Osteoblast (primary cell): ENCODE results near the gene SIRPA. TPM values are rescaled to one million over a fixed set of nuclear protein-coding genes. Genes with fewer than 3 reads are reported as not detected.

Experiments used
- DNase-seq: peaks from one replicate; pipeline ENCODE4 v3.0.0; 2011; ENCODE audit warnings: low spot score, mixed read lengths; ENCODE audit not compliant: insufficient read length; ENCODE audit errors: missing footprints
- H2AFZ ChIP-seq: 2 replicates; pipeline ENCODE4 v1.6.0; 2011; ENCODE audit warnings: mild to moderate bottlenecking, low read length
- H3K27ac ChIP-seq: 2 replicates; pipeline ENCODE4 v1.5.1; 2011; ENCODE audit warnings: mild to moderate bottlenecking, low read depth, low read length, moderate library complexity
- H3K27me3 ChIP-seq: 2 replicates; pipeline ENCODE4 v1.6.0; 2012; ENCODE audit warnings: mild to moderate bottlenecking, control low read depth, inconsistent platforms, low read length, moderate library complexity; ENCODE audit not compliant: insufficient read depth
- H3K36me3 ChIP-seq: 2 replicates; pipeline ENCODE4 v1.5.1; 2011; ENCODE audit warnings: mild to moderate bottlenecking, low read length, control low read depth, moderate library complexity; ENCODE audit not compliant: insufficient read depth
- H3K4me1 ChIP-seq: 2 replicates; pipeline ENCODE4 v1.5.1; 2011; ENCODE audit warnings: mild to moderate bottlenecking, low read length, control low read depth, moderate library complexity; ENCODE audit not compliant: insufficient read depth
- H3K4me2 ChIP-seq: 2 replicates; pipeline ENCODE4 v1.6.0; 2011; ENCODE audit warnings: mild to moderate bottlenecking, low read length; ENCODE audit not compliant: insufficient read depth
- H3K4me3 ChIP-seq: fragments of 200-600 bp; sonication (generic); 3 replicates; pipeline ENCODE4 v1.5.1; 2012; ENCODE audit warnings: mild to moderate bottlenecking, low read length, inconsistent platforms; ENCODE audit not compliant: insufficient read depth
- H3K79me2 ChIP-seq: 2 replicates; pipeline ENCODE4 v1.6.0; 2012; ENCODE audit warnings: mild to moderate bottlenecking, low read length, control low read depth, inconsistent platforms; ENCODE audit not compliant: insufficient read depth
- H3K9me3 ChIP-seq: 2 replicates; pipeline ENCODE4 v1.5.1; 2011; ENCODE audit warnings: low read depth, low read length, control low read depth
- H4K20me1 ChIP-seq: 2 replicates; pipeline ENCODE4 v1.6.0; 2012; ENCODE audit warnings: mild to moderate bottlenecking, low read length, control low read depth; ENCODE audit not compliant: insufficient read depth
- total RNA-seq: library from RNA; depleted of rRNA; stranded (reverse); fragments of >200 nt; gene quantifications from 2 replicates; pipeline ENCODE4 v1.2.3, GENCODE V29; 2012
- TF ChIP-seq, protein P1 (sequence below): IDR thresholded peaks from 2 replicates; pipeline ENCODE4 v1.5.1; 2011; ENCODE audit warnings: mild to moderate bottlenecking, low read depth, low read length, moderate library complexity; ENCODE audit errors: extremely low read depth

Gene SIRPA
- total RNA-seq, 1 donor = 15.9 TPM

DNA sequence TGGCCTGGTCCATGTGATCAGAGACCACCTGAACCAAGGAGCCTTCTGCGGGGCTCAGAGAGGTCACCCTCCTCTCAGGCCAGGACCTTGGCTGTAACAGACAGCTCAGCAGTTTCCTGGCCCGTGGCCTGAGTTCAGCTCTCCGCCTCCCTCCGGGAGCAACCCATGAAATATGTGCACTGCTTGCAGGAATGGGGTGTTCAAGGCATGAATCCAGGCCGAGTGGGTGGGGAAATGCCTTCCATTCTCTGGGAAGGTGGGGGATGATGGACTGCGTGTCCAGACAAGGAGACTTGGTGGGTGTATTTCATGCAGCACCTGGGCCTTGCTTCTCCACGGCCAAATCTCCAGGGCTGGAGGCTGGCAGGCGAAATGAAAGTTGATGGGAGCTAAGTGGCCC, 46.0 kb downstream of the SIRPA start:
- TF ChIP-seq, protein P1, sequence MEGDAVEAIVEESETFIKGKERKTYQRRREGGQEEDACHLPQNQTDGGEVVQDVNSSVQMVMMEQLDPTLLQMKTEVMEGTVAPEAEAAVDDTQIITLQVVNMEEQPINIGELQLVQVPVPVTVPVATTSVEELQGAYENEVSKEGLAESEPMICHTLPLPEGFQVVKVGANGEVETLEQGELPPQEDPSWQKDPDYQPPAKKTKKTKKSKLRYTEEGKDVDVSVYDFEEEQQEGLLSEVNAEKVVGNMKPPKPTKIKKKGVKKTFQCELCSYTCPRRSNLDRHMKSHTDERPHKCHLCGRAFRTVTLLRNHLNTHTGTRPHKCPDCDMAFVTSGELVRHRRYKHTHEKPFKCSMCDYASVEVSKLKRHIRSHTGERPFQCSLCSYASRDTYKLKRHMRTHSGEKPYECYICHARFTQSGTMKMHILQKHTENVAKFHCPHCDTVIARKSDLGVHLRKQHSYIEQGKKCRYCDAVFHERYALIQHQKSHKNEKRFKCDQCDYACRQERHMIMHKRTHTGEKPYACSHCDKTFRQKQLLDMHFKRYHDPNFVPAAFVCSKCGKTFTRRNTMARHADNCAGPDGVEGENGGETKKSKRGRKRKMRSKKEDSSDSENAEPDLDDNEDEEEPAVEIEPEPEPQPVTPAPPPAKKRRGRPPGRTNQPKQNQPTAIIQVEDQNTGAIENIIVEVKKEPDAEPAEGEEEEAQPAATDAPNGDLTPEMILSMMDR = no peak
- no peak overlapping the region for H3K27ac ChIP-seq
- peaks cover 14% of the 10 kb centered on the region for H3K36me3 ChIP-seq
- H3K27me3 ChIP-seq = peaks cover 15% of the 10 kb centered on the region
- peak overlapping the region; percentile 69 for H3K4me2 ChIP-seq
- peak overlapping the region; percentile 12 for H2AFZ ChIP-seq
- no peaks in the 10 kb centered on the region for H4K20me1 ChIP-seq
- H3K9me3 ChIP-seq = no peaks in the 10 kb centered on the region
- H3K4me1 ChIP-seq = peaks cover 19% of the 10 kb centered on the region
- DNase-seq = peak; percentile 91
- H3K79me2 ChIP-seq = no peaks in the 10 kb centered on the region
- peak overlapping the region; percentile 51 for H3K4me3 ChIP-seq

DNA sequence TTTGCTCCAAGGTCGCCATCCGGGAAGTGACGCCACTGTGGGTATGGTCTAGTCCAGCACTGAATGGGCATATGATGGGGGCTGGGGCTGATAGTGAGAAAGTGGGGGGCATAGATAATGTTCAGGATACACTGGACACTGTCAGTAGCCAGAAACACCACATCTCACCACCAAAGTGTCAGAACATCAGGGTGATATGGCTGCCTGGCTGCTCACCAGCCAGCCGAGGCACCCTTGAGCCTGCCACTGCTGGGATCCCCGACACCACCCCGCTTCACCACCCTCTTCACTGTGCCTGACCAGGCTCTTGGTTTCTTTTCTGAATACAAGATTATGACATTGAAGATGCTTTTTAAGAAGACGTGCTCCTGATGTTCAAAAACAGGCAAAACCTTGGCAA, 46.9 kb downstream of the SIRPA start:
- H3K27ac ChIP-seq = no peak overlapping the region
- TF ChIP-seq, protein P1 = no peak
- peaks cover 11% of the 10 kb centered on the region for H3K36me3 ChIP-seq

DNA sequence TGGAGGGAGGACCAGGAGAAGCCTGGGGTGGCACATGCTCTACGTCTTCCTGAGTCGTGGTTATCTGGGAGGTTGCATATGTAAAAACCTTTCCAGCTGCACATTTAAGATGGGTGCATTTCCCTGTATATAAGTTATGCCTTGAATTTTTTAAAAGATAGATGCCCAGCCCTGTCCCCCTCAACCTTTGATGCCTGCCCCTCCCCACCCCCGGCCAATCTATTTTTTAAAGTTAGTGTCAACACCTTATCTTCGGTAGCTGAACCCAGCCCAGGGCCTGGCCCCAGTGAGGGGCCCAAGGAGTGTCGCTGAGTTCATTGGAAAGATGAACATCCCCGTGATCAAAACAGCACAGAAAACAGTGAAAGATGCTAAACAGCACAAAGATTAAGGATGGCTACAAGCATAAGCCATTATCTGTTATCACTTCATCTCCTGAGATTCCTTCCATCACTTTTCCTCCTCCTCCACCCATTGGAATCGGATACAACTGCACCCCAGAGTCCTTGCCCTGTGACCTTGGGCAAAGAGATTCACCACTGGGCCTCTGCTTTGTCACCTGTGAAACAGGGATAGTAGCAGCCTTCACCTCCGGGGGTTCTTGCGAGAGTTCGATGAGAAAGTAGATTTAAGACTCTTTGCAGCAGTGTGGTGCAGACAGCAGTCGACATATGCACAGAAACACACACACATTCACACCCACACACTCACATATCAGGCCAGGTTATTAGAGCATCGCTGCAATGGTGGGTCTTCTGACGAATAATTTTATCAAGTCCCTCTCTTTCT, 47.5 kb downstream of the SIRPA start:
- TF ChIP-seq, protein P1 = no peak
- peaks cover 25% of the 10 kb centered on the region for H3K4me1 ChIP-seq
- H3K27me3 ChIP-seq = peaks cover 30% of the 10 kb centered on the region
- H3K27ac ChIP-seq = no peak overlapping the region
- H3K79me2 ChIP-seq = no peaks in the 10 kb centered on the region
- no peak overlapping the region for H2AFZ ChIP-seq
- no peak for DNase-seq
- H4K20me1 ChIP-seq = no peaks in the 10 kb centered on the region
- no peak overlapping the region for H3K4me3 ChIP-seq
- peaks cover 11% of the 10 kb centered on the region for H3K36me3 ChIP-seq
- no peaks in the 10 kb centered on the region for H3K9me3 ChIP-seq
- no peak overlapping the region for H3K4me2 ChIP-seq

More for the DNA sequence above, 46.9 kb downstream of the SIRPA start:
- no peaks in the 10 kb centered on the region for H4K20me1 ChIP-seq
- H3K27me3 ChIP-seq = peaks cover 24% of the 10 kb centered on the region
- H3K9me3 ChIP-seq = no peaks in the 10 kb centered on the region
- H3K79me2 ChIP-seq = no peaks in the 10 kb centered on the region
- H3K4me1 ChIP-seq = peaks cover 25% of the 10 kb centered on the region
- H2AFZ ChIP-seq = no peak overlapping the region
- DNase-seq = no peak
- no peak overlapping the region for H3K4me3 ChIP-seq
- no peak overlapping the region for H3K4me2 ChIP-seq

DNA sequence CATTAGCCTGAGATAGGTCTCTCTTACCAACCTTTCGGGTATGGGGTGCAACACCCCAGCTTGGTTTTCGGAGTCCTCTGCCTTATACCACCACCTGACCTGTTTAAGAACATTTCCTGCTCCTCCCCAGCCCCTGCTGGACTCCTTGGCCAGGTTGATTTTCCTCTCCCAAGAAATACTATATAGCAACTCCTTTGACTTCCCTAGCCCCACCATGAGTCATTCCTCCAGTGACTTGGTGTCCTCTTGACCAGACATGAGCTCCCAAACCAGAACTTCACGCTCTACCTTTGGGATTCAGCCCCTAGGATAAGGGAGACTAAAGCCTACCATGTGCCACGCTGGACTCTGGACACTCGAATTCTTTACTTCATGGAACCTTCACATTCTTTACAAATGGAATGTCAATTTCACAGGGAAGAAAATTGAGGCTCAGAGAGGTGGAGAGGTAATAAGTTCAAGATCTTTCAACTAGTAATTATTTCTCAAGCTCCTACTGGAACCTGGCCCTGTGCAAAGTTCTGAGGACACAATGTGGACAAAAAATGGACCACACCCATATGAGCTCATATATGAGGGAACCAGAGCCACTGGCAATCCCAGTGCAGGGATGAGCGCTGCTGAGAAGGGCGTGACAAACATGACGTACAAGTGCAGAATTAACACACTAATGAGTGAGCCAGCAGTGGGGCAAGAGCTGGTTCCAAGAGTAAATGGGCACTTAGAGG, 48.2 kb downstream of the SIRPA start:
- Histone ChIP-seq H3K4me1 (peaks cover 25% of the 10 kb centered on the region), H3K79me2 (no peaks in the 10 kb centered on the region), H3K36me3 (peaks cover 9% of the 10 kb centered on the region), H3K4me2 (no peak overlapping the region), H3K27ac (no peak overlapping the region), H3K4me3 (no peak overlapping the region), H3K9me3 (no peaks in the 10 kb centered on the region), H4K20me1 (no peaks in the 10 kb centered on the region), H3K27me3 (peaks cover 37% of the 10 kb centered on the region), H2AFZ (no peak overlapping the region)
- DNase-seq = no peak
- TF ChIP-seq, protein P1 = no peak
